ENCODE results near the gene MSANTD2.
A peak's percentile ranks its signal among the peaks of the same experiment; 100 is the strongest.

The MSANTD2 gene

GRCh38 chr11:124725719-124726105 lies 74.5 kb downstream of the MSANTD2 start:
- H3K27ac ChIP-seq = peak overlapping the region; percentile 77
- TF ChIP-seq CTCF (conservative IDR thresholded peaks at IDR 0.05) = no peak

DNA sequence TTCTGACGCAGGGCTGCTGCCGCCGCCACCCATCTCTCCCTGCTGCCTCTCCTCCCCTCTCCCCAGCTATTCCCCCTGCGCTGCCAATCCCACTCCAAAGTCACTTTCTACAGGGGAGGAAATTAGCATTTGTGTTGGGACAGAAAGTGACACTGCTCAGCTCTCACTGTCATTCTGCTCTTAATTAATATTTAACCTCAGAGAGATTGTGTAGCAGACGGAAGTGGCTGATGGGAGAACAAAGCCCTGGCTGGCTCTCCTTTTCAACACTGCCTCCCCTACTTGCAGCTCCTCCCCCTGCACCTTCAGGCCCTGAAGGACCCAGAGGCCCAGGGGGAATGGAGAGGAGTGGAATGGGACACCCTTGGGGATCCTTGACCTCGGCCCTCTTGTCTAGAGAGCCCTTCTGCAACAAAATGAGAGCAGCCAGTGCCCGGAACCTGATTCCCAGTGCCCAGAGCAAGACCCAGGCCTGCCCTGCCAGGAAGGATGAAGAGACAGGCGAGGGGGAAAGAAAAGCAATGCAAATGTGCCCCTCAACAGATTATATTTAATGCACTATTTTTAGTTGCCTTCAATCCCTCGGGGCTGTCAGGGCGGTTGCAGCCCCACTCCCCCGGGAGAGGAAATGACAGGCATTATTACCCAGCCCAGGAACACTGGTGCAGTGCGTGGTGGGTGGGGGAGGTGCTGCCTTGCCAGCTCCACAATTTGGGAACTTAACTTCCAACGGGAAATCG lies 75.1 kb downstream of the MSANTD2 start:
- H3K27ac ChIP-seq = peak overlapping the region; percentile 77
- TF ChIP-seq CTCF (conservative IDR thresholded peaks at IDR 0.05) = no peak

DNA sequence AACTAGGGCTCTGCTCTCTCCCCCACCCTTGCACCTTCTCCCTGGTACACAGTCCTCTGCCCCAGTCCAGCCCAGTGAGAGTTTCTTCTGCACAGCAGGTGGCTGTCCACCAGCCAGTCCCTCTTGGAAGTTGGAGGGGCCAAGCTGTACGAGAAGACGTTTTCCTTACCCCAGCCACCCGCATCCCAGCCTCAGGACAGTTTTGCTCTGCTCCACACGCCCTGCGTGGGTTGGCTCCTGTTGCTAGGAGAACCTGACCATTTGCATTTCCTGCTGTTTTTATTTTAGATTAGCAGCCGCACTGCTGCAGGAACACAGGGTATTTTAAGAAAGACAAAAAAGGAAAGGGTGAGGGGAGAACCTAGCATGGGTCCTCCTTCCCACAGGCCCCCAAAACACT lies 78.0 kb downstream of the MSANTD2 start:
- no peak for TF ChIP-seq CTCF (conservative IDR thresholded peaks at IDR 0.05)
- H3K27ac ChIP-seq = no peak overlapping the region

GRCh38 chr11:124719534-124719933 lies 80.7 kb downstream of the MSANTD2 start:
- no peak for TF ChIP-seq CTCF (conservative IDR thresholded peaks at IDR 0.05)
- H3K27ac ChIP-seq = no peak overlapping the region

GRCh38 chr11:124718801-124719200 lies 81.4 kb downstream of the MSANTD2 start:
- no peak overlapping the region for H3K27ac ChIP-seq
- TF ChIP-seq CTCF (conservative IDR thresholded peaks at IDR 0.05) = no peak

DNA sequence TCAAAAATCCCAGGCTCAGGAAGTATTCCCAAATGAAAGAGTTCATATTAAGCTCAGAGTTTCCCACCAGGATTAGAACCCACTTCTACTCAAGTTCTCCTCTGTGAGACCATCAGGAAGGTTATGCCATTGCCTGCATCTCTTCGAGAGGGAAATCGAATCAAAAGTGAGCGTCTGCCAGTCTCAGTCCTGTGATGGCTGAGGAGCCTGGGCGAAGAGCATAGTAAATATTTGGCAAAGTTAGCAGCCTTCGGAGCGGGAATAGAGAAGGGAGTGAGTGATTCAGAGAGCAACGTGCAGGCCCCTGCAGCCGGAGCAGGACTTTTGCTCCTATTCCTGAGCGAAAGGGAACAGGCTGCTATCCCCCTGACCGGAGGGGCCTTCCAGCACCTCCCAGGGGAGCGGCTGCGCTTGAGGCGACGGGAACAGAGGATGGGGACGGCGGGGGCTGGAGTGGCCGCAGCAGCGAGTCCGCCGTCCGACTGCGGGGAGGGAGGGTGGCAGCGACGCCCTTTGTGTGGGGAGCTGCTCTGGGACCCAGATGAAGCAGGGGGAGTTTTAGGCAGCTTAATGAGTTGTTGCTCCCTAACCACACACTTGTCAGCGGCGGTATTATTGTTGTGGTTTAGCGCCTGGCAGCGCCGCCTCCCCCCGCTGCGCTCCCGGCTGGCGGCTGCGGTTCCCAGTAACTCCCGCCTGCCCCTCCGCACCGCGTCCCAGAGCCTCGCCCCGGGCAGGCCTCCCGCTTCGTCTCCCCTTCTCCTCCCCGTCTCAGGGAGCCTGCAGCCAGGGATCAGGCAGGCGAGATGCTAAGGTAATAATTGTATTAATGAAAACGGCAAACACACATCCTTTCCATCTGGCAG lies 82.2 kb downstream of the MSANTD2 start:
- no peak for TF ChIP-seq CTCF (conservative IDR thresholded peaks at IDR 0.05)
- peak overlapping the region; percentile 59 for H3K27ac ChIP-seq

DNA sequence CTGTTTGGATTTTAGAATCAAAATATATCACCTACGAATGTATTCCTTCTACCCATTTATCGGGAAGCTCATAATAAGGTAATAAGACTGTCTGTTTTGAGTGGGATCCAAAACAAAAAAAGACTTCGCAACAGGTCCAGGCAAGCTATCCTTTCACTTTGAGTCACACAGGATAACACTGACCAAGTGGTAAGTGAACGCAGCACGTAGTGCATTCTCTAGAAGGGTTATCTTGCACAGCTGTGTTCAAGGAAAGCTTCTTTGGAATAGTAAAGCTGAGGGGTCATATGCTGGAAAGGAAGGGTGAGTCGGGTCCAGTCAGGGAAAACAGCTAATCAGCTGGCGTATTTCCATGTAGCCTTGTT lies 82.8 kb downstream of the MSANTD2 start:
- TF ChIP-seq CTCF (conservative IDR thresholded peaks at IDR 0.05) = no peak
- H3K27ac ChIP-seq = peak overlapping the region; percentile 59

Data from VCaP (cell line).